Globus pallidus (tissue), 1 donor: Measurements from ENCODE around the gene PIR.

Experiments used
- DNase-seq: peaks from one replicate; pipeline ENCODE4 v3.0.0-alpha.2; 2015; ENCODE audit warnings: low spot score

Gene PIR

DNA sequence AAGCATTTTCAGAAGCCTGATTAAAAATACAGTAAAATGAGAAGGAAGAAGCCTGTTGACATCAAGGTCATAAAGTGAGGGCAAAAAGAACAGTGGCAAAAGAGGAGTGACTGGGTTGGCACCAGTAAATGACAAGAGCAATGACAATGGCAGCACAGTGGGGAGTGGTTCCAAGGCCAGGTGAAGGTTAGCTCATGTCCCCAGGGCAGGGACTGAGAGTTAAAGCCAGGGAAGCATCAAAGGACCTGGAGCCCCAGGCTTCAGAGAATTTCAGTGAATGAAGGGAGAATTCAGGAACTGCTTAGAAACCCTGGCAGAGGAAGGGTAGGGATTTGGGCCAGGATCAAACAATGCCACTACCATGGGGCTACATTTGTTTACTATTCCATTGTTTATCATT lies 149.0 kb downstream of the PIR start:
- DNase-seq, result no peak

DNA sequence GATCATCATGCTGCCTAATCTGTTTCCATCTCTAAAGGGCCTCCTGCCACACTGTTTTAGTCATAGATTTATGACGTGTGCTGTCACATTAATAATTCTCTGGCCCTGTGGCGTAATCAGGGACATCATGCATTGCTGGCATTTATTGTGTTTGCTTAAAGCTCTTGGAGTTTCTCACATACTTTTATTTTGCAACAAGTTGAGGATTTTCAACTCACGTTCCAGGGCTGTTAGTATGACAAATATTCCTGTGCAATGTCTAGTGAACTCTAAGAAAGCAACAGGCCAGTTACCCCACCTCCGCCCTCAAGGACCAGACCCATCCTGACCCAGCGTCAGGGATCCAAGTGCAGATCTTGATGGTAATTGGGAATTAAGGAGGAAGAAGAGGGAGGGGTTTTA lies 150.1 kb downstream of the PIR start:
- no peak for DNase-seq

DNA sequence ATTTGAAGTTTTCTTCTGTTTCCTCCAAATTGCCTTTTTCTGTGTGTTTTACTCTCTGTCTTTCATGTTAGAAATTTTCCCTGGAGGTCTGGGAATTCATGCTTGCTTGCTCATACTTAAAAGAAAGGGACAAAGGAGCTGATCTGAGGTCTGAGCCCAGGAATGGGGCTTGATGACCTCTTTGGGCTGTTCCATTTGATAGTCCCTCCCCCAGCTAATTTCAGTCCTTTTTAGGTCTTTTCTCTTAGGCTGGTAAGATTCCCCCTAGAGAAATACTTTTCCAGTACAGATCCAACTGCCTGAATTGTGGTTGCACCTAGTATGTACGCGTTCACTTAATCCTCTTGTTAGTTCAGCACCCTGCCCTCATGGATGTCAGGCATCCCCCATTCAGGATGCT lies 152.3 kb downstream of the PIR start:
- no peak for DNase-seq

DNA sequence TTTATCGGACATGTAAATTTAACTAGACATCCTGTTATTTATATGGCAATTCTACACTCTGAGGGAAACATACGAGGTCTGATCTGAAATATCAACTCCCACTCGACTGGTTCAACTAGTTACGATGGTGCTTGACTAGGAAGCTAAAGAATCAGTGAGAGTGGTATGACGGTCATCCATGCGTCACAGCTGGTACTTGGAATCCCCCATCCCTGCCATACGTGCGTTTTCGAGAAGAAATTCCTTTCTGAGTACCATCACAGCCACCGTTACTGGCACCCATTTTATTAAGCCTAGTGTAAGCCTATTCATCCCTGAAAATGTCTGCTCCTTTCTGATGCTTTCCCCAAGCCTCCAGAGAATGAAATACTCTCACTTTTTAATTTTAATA lies 157.1 kb downstream of the PIR start:
- DNase-seq, result peak; percentile 26

DNA sequence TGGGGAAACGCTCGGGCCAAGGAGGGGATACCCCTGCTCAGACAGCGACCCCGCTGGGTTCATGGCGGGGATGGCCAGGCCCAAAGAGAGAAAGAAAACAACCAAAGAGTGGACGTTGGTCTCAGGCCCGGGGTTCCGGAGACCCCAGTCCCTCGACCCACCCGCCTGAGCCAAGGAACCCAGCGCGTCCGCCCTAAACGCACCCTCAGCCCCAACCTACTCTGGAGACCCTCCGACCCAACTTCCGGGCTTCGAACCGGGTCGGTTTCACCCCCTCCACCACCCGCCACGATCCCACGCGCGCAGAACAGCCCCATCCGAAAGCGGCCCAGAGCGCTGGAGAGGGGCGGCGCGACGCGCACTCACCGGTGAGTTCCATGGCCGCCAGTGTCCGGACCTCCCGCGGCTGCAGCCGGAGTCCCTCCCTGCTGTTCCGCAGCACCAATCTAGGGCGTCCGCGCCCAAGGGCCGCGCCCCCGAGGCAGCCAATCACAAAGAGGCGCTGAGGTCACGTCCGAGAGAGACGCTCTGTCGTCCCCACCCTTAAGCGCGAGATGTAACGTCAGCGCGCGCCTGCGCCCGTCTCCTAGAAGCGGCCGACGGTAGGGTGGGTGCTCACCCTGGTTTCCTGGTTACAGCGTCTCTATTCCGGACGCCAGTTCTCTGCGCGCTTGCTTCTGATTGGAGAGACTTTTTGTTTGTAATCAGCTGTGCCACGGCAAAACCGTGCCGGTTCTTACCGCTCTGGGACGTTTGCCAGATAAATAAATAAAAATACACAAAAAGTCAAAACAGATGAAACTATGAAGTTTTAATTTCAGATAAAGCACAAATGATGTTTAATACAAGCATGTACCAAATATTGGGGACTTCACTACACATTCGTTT lies 157.8 kb downstream of the PIR start, which contains the start of gene PIGA:
Gene PIGA (minus strand): TSS at position 389 of the 888 bp plus-strand sequence. CDS start 3,593 bp downstream, outside the sequence.
- peak; percentile 94 for DNase-seq
